SK-N-SH (cell line): Measurements from ENCODE around the gene NOTCH4. TPM values are rescaled to one million over a fixed set of nuclear protein-coding genes. Genes with fewer than 3 reads are reported as not detected.

Experiments
- CTCF ChIA-PET: fragments of 300-600, 350-600 bp; formaldehyde crosslinking; extraction: SDS; loops from one replicate; lab custom pipeline; 2021; lab: Yijun Ruan, JAX
- POLR2A ChIA-PET: fragments of 350-600 bp; sonication (Branson Sonifier 250); formaldehyde crosslinking; extraction: SDS; loops from one replicate; lab custom pipeline; 2020; ENCODE audit warnings: antibody characterized with exemption, inconsistent platforms; lab: Yijun Ruan, JAX
- DNase-seq: peaks from one replicate; pipeline ENCODE4 v3.0.0; 2012
- H2AFZ ChIP-seq: fragments of 200-600 bp; sonication (generic); 2 replicates; pipeline ENCODE4 v1.8.1; 2016; ENCODE audit warnings: antibody characterized with exemption, mild to moderate bottlenecking, low read depth
- H3F3A ChIP-seq: fragments of 200-600 bp; sonication (generic); replicated peaks from 2 replicates; pipeline ENCODE3; 2016; ENCODE audit warnings: antibody characterized with exemption, mild to moderate bottlenecking; ENCODE audit not compliant: insufficient read depth
- H3K27ac ChIP-seq, 2 experiments: fragments of 200-500 bp in 1 of 2; fragments of 200-600 bp in 1 of 2; sonication (Bioruptor generic) in 1 of 2; sonication (generic), shearing (Covaris generic) in 1 of 2; 2 replicates each; pipeline versions ENCODE4 v1.5.1 to v1.6.1; 2014 to 2016; ENCODE audit warnings: low read depth in 2 of 2, inconsistent platforms in 1 of 2, low read length in 1 of 2, mild to moderate bottlenecking in 1 of 2, mixed read lengths in 1 of 2
- H3K27me3 ChIP-seq: fragments of 200-600 bp; sonication (generic), shearing (Covaris generic); 2 replicates; pipeline ENCODE4 v1.6.1; 2016; ENCODE audit warnings: mixed run types; ENCODE audit not compliant: insufficient read depth
- H3K36me3 ChIP-seq, 2 experiments: fragments of 200-500 bp in 1 of 2; fragments of 200-600 bp in 1 of 2; sonication (Bioruptor generic) in 1 of 2; sonication (generic) in 1 of 2; replicated peaks in 1 of 2; 2 replicates each; pipeline versions ENCODE3 to v1.5.1; 2014 to 2016; ENCODE audit warnings: low read length in 1 of 2, mild to moderate bottlenecking in 1 of 2; ENCODE audit not compliant: insufficient read depth in 2 of 2, control insufficient read depth in 1 of 2
- H3K4me1 ChIP-seq, 2 experiments: fragments of 200-500 bp in 1 of 2; fragments of 200-600 bp in 1 of 2; sonication (Bioruptor generic) in 1 of 2; sonication (generic), shearing (Covaris generic) in 1 of 2; 2 replicates each; pipeline versions ENCODE4 v1.5.1 to v1.6.1; 2014 to 2016; ENCODE audit warnings: low read depth in 1 of 2, low read length in 1 of 2, mixed run types in 1 of 2; ENCODE audit not compliant: insufficient read depth in 2 of 2, control insufficient read depth in 1 of 2
- H3K4me2 ChIP-seq: fragments of 200-600 bp; sonication (generic), shearing (Covaris generic); 2 replicates; pipeline ENCODE4 v1.6.1; 2017; ENCODE audit warnings: mixed run types
- H3K4me3 ChIP-seq, 2 experiments: fragments of 200-500 bp in 1 of 2; fragments of 200-600 bp in 1 of 2; sonication (Bioruptor generic) in 1 of 2; sonication (generic), shearing (Covaris generic) in 1 of 2; 2 replicates each; pipeline versions ENCODE4 v1.5.1 to v1.8.1; 2014 to 2016; ENCODE audit warnings: low read depth in 2 of 2, inconsistent platforms in 1 of 2, low read length in 1 of 2, mild to moderate bottlenecking in 1 of 2, mixed read lengths in 1 of 2, moderate library complexity in 1 of 2
- H3K79me2 ChIP-seq: fragments of 200-600 bp; sonication (generic); 2 replicates; pipeline ENCODE4 v1.8.1; 2017; ENCODE audit warnings: mild to moderate bottlenecking; ENCODE audit not compliant: insufficient read depth
- H3K9ac ChIP-seq: fragments of 200-600 bp; sonication (generic); 2 replicates; pipeline ENCODE4 v1.6.1; 2017; ENCODE audit warnings: mixed run types
- H3K9me2 ChIP-seq: fragments of 200-600 bp; sonication (generic); 2 replicates; pipeline ENCODE4 v1.6.1; 2017; ENCODE audit warnings: mixed run types
- H3K9me3 ChIP-seq: fragments of 200-600 bp; sonication (generic); 2 replicates; pipeline ENCODE4 v1.6.1; 2017; ENCODE audit warnings: mixed run types, mild to moderate bottlenecking, moderate library complexity
- H4K20me1 ChIP-seq: fragments of 200-600 bp; sonication (generic); 2 replicates; pipeline ENCODE4 v1.6.1; 2017; ENCODE audit warnings: mild to moderate bottlenecking, mixed run types; ENCODE audit not compliant: insufficient read depth
- CHD2 ChIP-seq: fragments of 150-350 bp; IDR thresholded peaks from 2 replicates; pipeline ENCODE4 v1.6.1; 2018; ENCODE audit warnings: low read length; ENCODE audit not compliant: partially characterized antibody
- CTCF ChIP-seq: fragments of 200-600 bp; sonication (generic); IDR thresholded peaks from 2 replicates; pipeline ENCODE4 v1.6.1; 2017; ENCODE audit warnings: antibody characterized with exemption, mild to moderate bottlenecking, moderate library complexity
- ELF1 ChIP-seq: IDR thresholded peaks from 2 replicates; pipeline ENCODE4 v1.4.0; 2012
- GABPA ChIP-seq: IDR thresholded peaks from 2 replicates; pipeline ENCODE4 v1.4.0; 2012; ENCODE audit warnings: low read depth, mild to moderate bottlenecking
- MAX ChIP-seq: IDR thresholded peaks from 2 replicates; pipeline ENCODE4 v1.4.0; 2012; ENCODE audit warnings: low read depth
- MEF2A ChIP-seq: IDR thresholded peaks from 2 replicates; pipeline ENCODE4 v1.4.0; 2012; ENCODE audit warnings: low read depth, borderline replicate concordance
- MXI1 ChIP-seq: IDR thresholded peaks from 2 replicates; pipeline ENCODE4 v1.6.1; 2012; ENCODE audit warnings: mild to moderate bottlenecking, low read depth, low read length, improper control_type of control experiment
- NRF1 ChIP-seq: IDR thresholded peaks from 2 replicates; pipeline ENCODE4 v1.6.1; 2012; ENCODE audit warnings: low read depth, mild to moderate bottlenecking, low read length
- POLR2AphosphoS5 ChIP-seq: IDR thresholded peaks from 2 replicates; pipeline ENCODE4 v1.6.1; 2012; ENCODE audit warnings: low read depth, low read length
- RCOR1 ChIP-seq: fragments of 150-350 bp; IDR thresholded peaks from 2 replicates; pipeline ENCODE4 v1.6.1; 2017; ENCODE audit warnings: antibody characterized with exemption, low read length
- RFX5 ChIP-seq: IDR thresholded peaks from 2 replicates; pipeline ENCODE4 v1.6.1; 2012; ENCODE audit warnings: mild to moderate bottlenecking, improper control_type of control experiment, low read length
- SIN3A ChIP-seq: IDR thresholded peaks from 2 replicates; pipeline ENCODE4 v1.6.1; 2012; ENCODE audit warnings: low read depth, mild to moderate bottlenecking, low read length, moderate library complexity, borderline replicate concordance
- TCF12 ChIP-seq: IDR thresholded peaks from 2 replicates; pipeline ENCODE4 v1.4.0; 2012
- TEAD4 ChIP-seq: IDR thresholded peaks from 2 replicates; pipeline ENCODE4 v1.4.0; 2012; ENCODE audit warnings: mild to moderate bottlenecking, borderline replicate concordance; ENCODE audit not compliant: insufficient read depth
- YY1 ChIP-seq: IDR thresholded peaks from 2 replicates; pipeline ENCODE4 v1.4.0; 2012; ENCODE audit warnings: low read depth, mild to moderate bottlenecking
- WGBS: methylation state at CpG from one replicate; pipeline ENCODE4 v1.1.6; 2017; ENCODE audit warnings: low lambda C conversion rate; 5-methylcytosine and 5-hydroxymethylcytosine counted together
- polyA plus RNA-seq, 3 experiments: library from polyadenylated mRNA; depleted of rRNA; stranded (reverse); fragments of >200 nt; gene quantifications; 2 replicates each; pipeline ENCODE4 v1.2.3, GENCODE V29; 2012

NOTCH4 gene
- polyA plus RNA-seq, 1 of the 3 experiments (the other 2 are of a cell fraction), result 2.5 TPM

- no peaks in the 10 kb centered on the region for H3F3A ChIP-seq
- H3K27me3 ChIP-seq, result peaks cover 69% of the 10 kb centered on the region
- no peaks in the 10 kb centered on the region for H3K9me3 ChIP-seq
- TF ChIP-seq GABPA, result no peak
- no peak for TF ChIP-seq ELF1
- no peak for TF ChIP-seq POLR2AphosphoS5
- no peak for TF ChIP-seq CTCF
- no peak for TF ChIP-seq CHD2
- TF ChIP-seq RCOR1, result no peak
- TF ChIP-seq SIN3A, result no peak
- TF ChIP-seq NRF1, result no peak
- no peak for TF ChIP-seq MXI1
- TF ChIP-seq YY1, result no peak
- TF ChIP-seq MEF2A, result no peak
- TF ChIP-seq TEAD4, result no peak
- no peak for TF ChIP-seq TCF12
- TF ChIP-seq RFX5, result no peak
- WGBS, result 28% methylated on average over 4 of the region's 8 CpGs
- H3K36me3 ChIP-seq, result no peaks in the 10 kb centered on the region
- H3K4me1 ChIP-seq, result no peaks in the 10 kb centered on the region
- H3K4me2 ChIP-seq, result no peak overlapping the region
- no peak for DNase-seq
- H3K9me2 ChIP-seq, result no peaks in the 10 kb centered on the region
- H4K20me1 ChIP-seq, result no peaks in the 10 kb centered on the region
- no peak overlapping the region for H3K27ac ChIP-seq
- H2AFZ ChIP-seq, result no peak overlapping the region
- ChIA-PET CTCF (no interaction called here), POLR2A (no interaction called here)
- no peak overlapping the region for H3K4me3 ChIP-seq
- H3K79me2 ChIP-seq, result no peaks in the 10 kb centered on the region
- H3K9ac ChIP-seq, result no peak overlapping the region
These were observed 1.3 kb downstream of the NOTCH4 start for GRCh38 chr6:32222333-32223230.

- 5% methylated on average over 4 of the region's 4 CpGs for WGBS
- no peak for TF ChIP-seq MAX
- Histone ChIP-seq H4K20me1 (no peaks in the 10 kb centered on the region), H3F3A (no peaks in the 10 kb centered on the region), H3K9ac (no peak overlapping the region), H3K4me3 (no peak overlapping the region), H3K79me2 (no peaks in the 10 kb centered on the region), H2AFZ (no peak overlapping the region), H3K27ac (no peak overlapping the region), H3K9me3 (no peaks in the 10 kb centered on the region), H3K4me1 (no peaks in the 10 kb centered on the region), H3K4me2 (no peak overlapping the region), H3K36me3 (no peaks in the 10 kb centered on the region), H3K9me2 (no peaks in the 10 kb centered on the region), H3K27me3 (peaks cover 87% of the 10 kb centered on the region)
- ChIA-PET POLR2A (no interaction called here), CTCF (no interaction called here)
- DNase-seq, result no peak
These were observed 3.8 kb downstream of the NOTCH4 start for GRCh38 chr6:32220021-32220420.
